Fibroblast of skin of left quadriceps (primary cell): ENCODE measurements around the gene CDC73.
"Not testable (repeated sequence)": the region's sequence is repeated elsewhere in the genome, so short reads cannot be mapped to it uniquely, and the experiment has no call there.

ENCODE experiments used
- DNase-seq, 2 experiments: peaks; one replicate each; pipeline ENCODE4 v3.0.0-alpha.2; 2013; ENCODE audit warnings: low read depth in 2 of 2

The CDC73 gene

GRCh38 chr1:193285641-193286040 is 163.8 kb downstream of the CDC73 start:
- DNase-seq = peak; percentile 20 to 30

GRCh38 chr1:193288548-193289080 is 166.8 kb downstream of the CDC73 start:
- DNase-seq = not testable (repeated sequence)

GRCh38 chr1:193293726-193294125 is 171.9 kb downstream of the CDC73 start:
- no peak for DNase-seq

- no peak for DNase-seq
Observed at GRCh38 chr1:193299038-193299437, 177.2 kb downstream of the CDC73 start.

GRCh38 chr1:193301746-193302145 is 179.9 kb downstream of the CDC73 start:
- DNase-seq = no peak

DNA sequence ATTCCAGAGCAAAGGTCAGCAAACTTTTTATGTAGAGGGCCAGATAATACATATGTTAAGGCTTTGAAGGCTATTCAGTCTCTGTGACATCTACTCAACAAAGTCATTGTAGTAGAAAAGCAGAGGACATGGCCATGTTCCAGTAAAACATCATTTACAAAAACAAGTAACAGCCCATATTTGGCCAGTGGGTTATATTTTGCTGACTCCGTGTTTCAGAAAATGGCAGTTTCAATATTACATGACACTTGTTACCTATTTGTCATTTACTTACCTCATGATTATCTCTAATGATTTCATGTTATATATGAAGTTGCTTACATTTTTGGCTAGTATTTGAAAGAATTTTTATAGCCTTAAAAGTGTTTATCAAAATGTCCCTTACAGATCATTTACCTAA is 182.0 kb downstream of the CDC73 start:
- no peak for DNase-seq
